ENCODE results near the gene ZNF672. TPM values are rescaled to one million over a fixed set of nuclear protein-coding genes. Genes with fewer than 3 reads are reported as not detected.

ZNF672 gene
- total and polyA plus RNA-seq, 2 of the 4 experiments (the other 2 are of a cell fraction): 6.6 to 12.6 TPM

DNA sequence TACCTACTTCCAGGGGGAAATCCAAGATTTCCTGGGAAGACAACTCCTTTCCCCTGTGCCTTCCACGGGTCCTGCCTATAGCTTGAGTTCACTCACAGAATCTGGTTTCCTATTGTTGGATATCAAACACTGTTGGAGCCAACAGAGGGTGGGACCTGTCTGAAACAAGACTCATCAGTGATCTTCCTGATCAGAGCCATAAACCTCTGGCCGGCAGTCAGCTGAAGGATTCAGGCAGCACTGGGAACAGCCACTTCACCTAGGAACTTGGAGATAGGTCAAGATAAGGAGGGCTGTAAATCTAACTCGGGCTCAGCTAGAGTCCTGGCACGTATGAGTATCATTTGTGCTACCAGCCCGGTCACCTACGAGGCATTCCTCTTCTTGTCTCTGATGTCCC, 35.6 kb upstream of the ZNF672 start:
- Histone ChIP-seq H3K9me3 (ENCODE audit: control insufficient read depth, insufficient read depth, low read length) (no peaks in the 10 kb centered on the region), H4K91ac (ENCODE audit: insufficient read depth, low read depth, low read length) (no peak overlapping the region), H2BK120ac (ENCODE audit: low read depth, low read length) (no peak overlapping the region), H4K5ac (ENCODE audit: low read depth, low read length) (no peak overlapping the region), H2BK20ac (ENCODE audit: low read depth, low read length) (no peak overlapping the region), H3K27ac (ENCODE audit: insufficient read depth, low read length) (no peak overlapping the region), H2AK9ac (replicated peaks; ENCODE audit: low read depth, low read length, poor library complexity) (no peak overlapping the region), H3K56ac (ENCODE audit: extremely low read depth, insufficient read depth, low read length) (no peak overlapping the region), H3K4me2 (ENCODE audit: low read depth, low read length) (no peak overlapping the region), H3K9ac (ENCODE audit: low read depth, low read length) (no peak overlapping the region), H2AFZ (replicated peaks; ENCODE audit: low read length, poor library complexity) (no peak overlapping the region), H3K79me1 (ENCODE audit: low read depth in 1 of 2, low read length in 2 of 2) (no peaks in the 10 kb centered on the region), H4K20me1 (ENCODE audit: insufficient read depth, low read length) (no peaks in the 10 kb centered on the region), H3K18ac (ENCODE audit: low read depth, low read length) (no peak overlapping the region), H3K9me1 (ENCODE audit: insufficient read depth, low read length) (no peaks in the 10 kb centered on the region), H2AK5ac (ENCODE audit: low read depth, low read length) (no peak overlapping the region), H3K4ac (ENCODE audit: low read depth, low read length) (no peak overlapping the region), H2BK15ac (ENCODE audit: low read depth, low read length) (no peak overlapping the region), H3K4me3 (ENCODE audit: insufficient read depth, low read depth, low read length) (no peak overlapping the region), H4K8ac (ENCODE audit: low read depth in 2 of 2, low read length in 2 of 2) (no peak overlapping the region), H3K14ac (replicated peaks; ENCODE audit: low read depth, low read length) (no peak overlapping the region), H3K36me3 (ENCODE audit: control insufficient read depth, insufficient read depth, low read length) (no peaks in the 10 kb centered on the region), H3K27me3 (ENCODE audit: control insufficient read depth, insufficient read depth, low read length) (no peaks in the 10 kb centered on the region; the same call in 1 of the 2 replicates), H3K23ac (ENCODE audit: low read depth, low read length) (no peak overlapping the region), H3K4me1 (ENCODE audit: control insufficient read depth, insufficient read depth, low read length) (no peaks in the 10 kb centered on the region), H2BK5ac (ENCODE audit: low read depth, low read length, poor library complexity, severe bottlenecking) (no peak overlapping the region)
- DNase-seq: no peak
- dilution Hi-C loops (cut with HindIII; ENCODE audit: low sequenced_read_pairs, unreplicated experiment) (no loop called here), in situ Hi-C loops (cut with MboI; ENCODE audit: low sequenced_read_pairs) (no loop called here), intact Hi-C loops (cut with micrococcal nuclease) (no loop called here)
- ChIA-PET CTCF (no interaction called here), POLR2A (ENCODE audit: unreplicated experiment) (no interaction called here)
- no TSS peak for BruUV-seq (replicated peaks)
- TF ChIP-seq MXI1 (IDR thresholded peaks at IDR 0.05; ENCODE audit: borderline replicate concordance, low read depth, low read length) (no peak), POLR2A (IDR thresholded peaks at IDR 0.05; ENCODE audit: low read depth, low read length) (no peak), RAD21 (IDR thresholded peaks at IDR 0.05; ENCODE audit: low read length) (no peak), MAFK (IDR thresholded peaks at IDR 0.05; ENCODE audit: low read depth, low read length) (no peak), RCOR1 (IDR thresholded peaks at IDR 0.05; ENCODE audit: insufficient replicate concordance, low read length) (no peak), RFX5 (IDR thresholded peaks at IDR 0.05; ENCODE audit: low read depth, low read length) (no peak), FOS (IDR thresholded peaks at IDR 0.05; ENCODE audit: low read depth, low read length) (no peak), BHLHE40 (IDR thresholded peaks at IDR 0.05; ENCODE audit: low read depth, low read length) (no peak), CHD1 (IDR thresholded peaks at IDR 0.05; ENCODE audit: low read depth, low read length) (no peak), MAZ (IDR thresholded peaks at IDR 0.05; ENCODE audit: borderline replicate concordance, low read depth, low read length) (no peak), SMC3 (IDR thresholded peaks at IDR 0.05; ENCODE audit: low read depth, low read length) (no peak), CEBPB (IDR thresholded peaks at IDR 0.05; ENCODE audit: low read depth, low read length) (no peak), NFE2L2 (IDR thresholded peaks at IDR 0.05; ENCODE audit: low read depth, low read length) (no peak)
- TF ChIP-seq, protein P1, sequence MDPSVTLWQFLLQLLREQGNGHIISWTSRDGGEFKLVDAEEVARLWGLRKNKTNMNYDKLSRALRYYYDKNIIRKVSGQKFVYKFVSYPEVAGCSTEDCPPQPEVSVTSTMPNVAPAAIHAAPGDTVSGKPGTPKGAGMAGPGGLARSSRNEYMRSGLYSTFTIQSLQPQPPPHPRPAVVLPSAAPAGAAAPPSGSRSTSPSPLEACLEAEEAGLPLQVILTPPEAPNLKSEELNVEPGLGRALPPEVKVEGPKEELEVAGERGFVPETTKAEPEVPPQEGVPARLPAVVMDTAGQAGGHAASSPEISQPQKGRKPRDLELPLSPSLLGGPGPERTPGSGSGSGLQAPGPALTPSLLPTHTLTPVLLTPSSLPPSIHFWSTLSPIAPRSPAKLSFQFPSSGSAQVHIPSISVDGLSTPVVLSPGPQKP (IDR thresholded peaks at IDR 0.05; ENCODE audit: borderline replicate concordance, low read depth, low read length): no peak
- TF ChIP-seq, protein P2, sequence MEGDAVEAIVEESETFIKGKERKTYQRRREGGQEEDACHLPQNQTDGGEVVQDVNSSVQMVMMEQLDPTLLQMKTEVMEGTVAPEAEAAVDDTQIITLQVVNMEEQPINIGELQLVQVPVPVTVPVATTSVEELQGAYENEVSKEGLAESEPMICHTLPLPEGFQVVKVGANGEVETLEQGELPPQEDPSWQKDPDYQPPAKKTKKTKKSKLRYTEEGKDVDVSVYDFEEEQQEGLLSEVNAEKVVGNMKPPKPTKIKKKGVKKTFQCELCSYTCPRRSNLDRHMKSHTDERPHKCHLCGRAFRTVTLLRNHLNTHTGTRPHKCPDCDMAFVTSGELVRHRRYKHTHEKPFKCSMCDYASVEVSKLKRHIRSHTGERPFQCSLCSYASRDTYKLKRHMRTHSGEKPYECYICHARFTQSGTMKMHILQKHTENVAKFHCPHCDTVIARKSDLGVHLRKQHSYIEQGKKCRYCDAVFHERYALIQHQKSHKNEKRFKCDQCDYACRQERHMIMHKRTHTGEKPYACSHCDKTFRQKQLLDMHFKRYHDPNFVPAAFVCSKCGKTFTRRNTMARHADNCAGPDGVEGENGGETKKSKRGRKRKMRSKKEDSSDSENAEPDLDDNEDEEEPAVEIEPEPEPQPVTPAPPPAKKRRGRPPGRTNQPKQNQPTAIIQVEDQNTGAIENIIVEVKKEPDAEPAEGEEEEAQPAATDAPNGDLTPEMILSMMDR (conservative IDR thresholded peaks at IDR 0.05; ENCODE audit: low read depth, low read length): no peak
- TF ChIP-seq, protein P3, sequence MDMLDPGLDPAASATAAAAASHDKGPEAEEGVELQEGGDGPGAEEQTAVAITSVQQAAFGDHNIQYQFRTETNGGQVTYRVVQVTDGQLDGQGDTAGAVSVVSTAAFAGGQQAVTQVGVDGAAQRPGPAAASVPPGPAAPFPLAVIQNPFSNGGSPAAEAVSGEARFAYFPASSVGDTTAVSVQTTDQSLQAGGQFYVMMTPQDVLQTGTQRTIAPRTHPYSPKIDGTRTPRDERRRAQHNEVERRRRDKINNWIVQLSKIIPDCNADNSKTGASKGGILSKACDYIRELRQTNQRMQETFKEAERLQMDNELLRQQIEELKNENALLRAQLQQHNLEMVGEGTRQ (IDR thresholded peaks at IDR 0.05; ENCODE audit: low read depth, low read length): no peak
- 80% methylated on average over 2 of the region's 6 CpGs; no CpG with 5 or more reads in 1 of the 2 experiments for WGBS, 2 experiments (ENCODE audit: extremely low coverage in 2 of 2, insufficient read length in 1 of 2)
- no peak for ATAC-seq (ENCODE audit: low read depth)

All from IMR-90 (cell line).